ENCODE results near the gene CACNB4. TPM values are rescaled to one million over a fixed set of nuclear protein-coding genes. Genes with fewer than 3 reads are reported as not detected.

CACNB4 gene
- total RNA-seq, 2 experiments from 2014 or later, result 0.06 to 0.76 TPM

- Histone ChIP-seq H3K79me2 (ENCODE audit: insufficient read depth, low read depth, low read length) (no peaks in the 10 kb centered on the region), H3K27ac (ENCODE audit: low read depth, low read length, poor library complexity, severe bottlenecking) (no peak overlapping the region), H4K20me1 (ENCODE audit: insufficient read depth, low read length) (no peaks in the 10 kb centered on the region), H3K36me3 (ENCODE audit: insufficient read depth, low read length) (no peaks in the 10 kb centered on the region), H3K4me2 (ENCODE audit: low read length) (no peak overlapping the region), H3K9me2 (ENCODE audit: insufficient read depth, low read length) (no peaks in the 10 kb centered on the region), H3K9me3 (ENCODE audit: low read length) (no peaks in the 10 kb centered on the region), H2AFZ (ENCODE audit: low read length) (no peak overlapping the region), H3K4me1 (ENCODE audit: insufficient read depth, low read length, poor library complexity, severe bottlenecking) (no peaks in the 10 kb centered on the region), H3K4me3 (ENCODE audit: low read depth, low read length, poor library complexity, severe bottlenecking) (no peak overlapping the region)
- no peak for DNase-seq (ENCODE audit: low spot score)
- CTCF ChIA-PET (ENCODE audit: unreplicated experiment), result no interaction called here
- POLR2A ChIA-PET, result interaction anchor here (0.5 kb wide), 1 partner anchor 212 kb away, joined by 7 read pairs; no protein-coding TSS in a partner anchor
- BruUV-seq (replicated peaks), result no TSS peak
- TF ChIP-seq CTCF (conservative IDR thresholded peaks at IDR 0.05; ENCODE audit: low read length) (no peak), EZH2phosphoT487 (IDR thresholded peaks at IDR 0.05; ENCODE audit: borderline replicate concordance, low read depth, low read length) (no peak)
- intact Hi-C loops (cut with micrococcal nuclease; ENCODE audit: unreplicated experiment), result no loop called here
Observed at GRCh38 chr2:151886241-151886640, 212.6 kb downstream of the CACNB4 start.

GRCh38 chr2:151882786-151883445, 215.9 kb downstream of the CACNB4 start:
- DNase-seq (ENCODE audit: low spot score), result no peak
- CTCF ChIA-PET (ENCODE audit: unreplicated experiment), result no interaction called here
- Histone ChIP-seq H3K4me3 (ENCODE audit: low read depth, low read length, poor library complexity, severe bottlenecking) (no peak overlapping the region), H3K9me2 (ENCODE audit: insufficient read depth, low read length) (no peaks in the 10 kb centered on the region), H3K4me1 (ENCODE audit: insufficient read depth, low read length, poor library complexity, severe bottlenecking) (no peaks in the 10 kb centered on the region), H3K27ac (ENCODE audit: low read depth, low read length, poor library complexity, severe bottlenecking) (no peak overlapping the region), H4K20me1 (ENCODE audit: insufficient read depth, low read length) (no peaks in the 10 kb centered on the region), H3K79me2 (ENCODE audit: insufficient read depth, low read depth, low read length) (no peaks in the 10 kb centered on the region), H3K9me3 (ENCODE audit: low read length) (no peaks in the 10 kb centered on the region), H3K4me2 (ENCODE audit: low read length) (no peak overlapping the region), H3K36me3 (ENCODE audit: insufficient read depth, low read length) (no peaks in the 10 kb centered on the region), H2AFZ (ENCODE audit: low read length) (no peak overlapping the region)
- POLR2A ChIA-PET, result no interaction called here
- intact Hi-C loops (cut with micrococcal nuclease; ENCODE audit: unreplicated experiment), result no loop called here
- TF ChIP-seq CTCF (conservative IDR thresholded peaks at IDR 0.05; ENCODE audit: low read length) (no peak), EZH2phosphoT487 (IDR thresholded peaks at IDR 0.05; ENCODE audit: borderline replicate concordance, low read depth, low read length) (no peak)
- no TSS peak for BruUV-seq (replicated peaks)

- intact Hi-C loops (cut with micrococcal nuclease; ENCODE audit: unreplicated experiment), result no loop called here
- Histone ChIP-seq H2AFZ (ENCODE audit: low read length) (no peak overlapping the region), H3K36me3 (ENCODE audit: insufficient read depth, low read length) (no peaks in the 10 kb centered on the region), H3K27ac (ENCODE audit: low read depth, low read length, poor library complexity, severe bottlenecking) (no peak overlapping the region), H3K4me3 (ENCODE audit: low read depth, low read length, poor library complexity, severe bottlenecking) (no peak overlapping the region), H3K4me2 (ENCODE audit: low read length) (no peak overlapping the region), H4K20me1 (ENCODE audit: insufficient read depth, low read length) (no peaks in the 10 kb centered on the region), H3K4me1 (ENCODE audit: insufficient read depth, low read length, poor library complexity, severe bottlenecking) (no peaks in the 10 kb centered on the region), H3K9me3 (ENCODE audit: low read length) (no peaks in the 10 kb centered on the region), H3K79me2 (ENCODE audit: insufficient read depth, low read depth, low read length) (no peaks in the 10 kb centered on the region), H3K9me2 (ENCODE audit: insufficient read depth, low read length) (no peaks in the 10 kb centered on the region)
- TF ChIP-seq EZH2phosphoT487 (IDR thresholded peaks at IDR 0.05; ENCODE audit: borderline replicate concordance, low read depth, low read length) (no peak), CTCF (conservative IDR thresholded peaks at IDR 0.05; ENCODE audit: low read length) (no peak)
- ChIA-PET CTCF (ENCODE audit: unreplicated experiment) (no interaction called here), POLR2A (interaction anchor here (0.6 to 1.0 kb wide), 4 partner anchors 16 to 605 kb away, joined by 4 to 6 read pairs (median 4); no protein-coding TSS in a partner anchor)
- no peak for DNase-seq (ENCODE audit: low spot score)
- BruUV-seq (replicated peaks), result no TSS peak
Observed at GRCh38 chr2:151881342-151881741, 217.5 kb downstream of the CACNB4 start.

Data from OCI-LY7 (cell line).